NCI-H146 (cell line): ENCODE measurements around the gene RORB.
"Not testable (repeated sequence)": the region's sequence is repeated elsewhere in the genome, so short reads cannot be mapped to it uniquely, and the experiment has no call there.

Experiments
- DNase-seq: peaks from one replicate; lab custom pipeline; 2025; lab: John Stamatoyannopoulos, UW

Gene RORB

DNA sequence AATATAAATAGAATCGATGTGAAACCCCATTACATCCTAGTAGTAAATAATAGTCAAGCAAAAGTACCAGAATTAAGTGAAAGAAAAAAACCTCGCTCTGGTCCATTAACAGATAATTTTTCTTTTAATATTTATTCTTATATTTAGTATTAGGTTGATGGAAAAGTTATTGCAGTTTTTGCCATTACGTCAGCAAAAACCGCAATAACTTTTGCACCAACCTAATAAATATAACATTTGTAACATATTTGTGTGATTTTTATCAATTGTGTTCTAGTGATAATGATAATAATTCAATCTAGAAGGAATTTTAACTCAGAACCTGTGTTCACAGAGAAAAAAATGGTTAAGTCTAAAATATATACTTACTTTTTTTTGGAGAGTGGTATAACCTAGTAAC lies 16.1 kb downstream of the RORB start:
- no peak for DNase-seq

- DNase-seq = no peak
These were observed 20.1 kb downstream of the RORB start for GRCh38 chr9:74517188-74517587.

- DNase-seq = no peak
These were observed 22.3 kb downstream of the RORB start for GRCh38 chr9:74519419-74519818.

DNA sequence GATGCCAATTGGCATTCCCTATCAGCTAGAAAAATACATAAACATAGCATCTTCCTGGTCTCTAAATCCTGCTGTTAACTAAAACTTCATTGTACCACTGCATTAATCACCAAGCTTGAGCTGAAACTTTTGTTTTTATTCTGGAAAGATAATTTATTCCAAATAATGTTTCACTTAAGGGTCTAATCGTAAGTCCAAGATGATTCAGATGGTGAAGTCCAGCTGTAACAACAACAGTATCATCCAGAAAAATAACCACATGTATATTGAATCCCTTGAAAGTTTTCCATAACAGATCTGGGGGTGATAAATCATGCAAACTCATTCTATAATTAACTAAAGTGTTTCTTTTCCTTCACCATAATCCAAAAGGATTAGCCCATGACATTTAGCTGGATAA lies 23.9 kb downstream of the RORB start:
- no peak for DNase-seq

DNA sequence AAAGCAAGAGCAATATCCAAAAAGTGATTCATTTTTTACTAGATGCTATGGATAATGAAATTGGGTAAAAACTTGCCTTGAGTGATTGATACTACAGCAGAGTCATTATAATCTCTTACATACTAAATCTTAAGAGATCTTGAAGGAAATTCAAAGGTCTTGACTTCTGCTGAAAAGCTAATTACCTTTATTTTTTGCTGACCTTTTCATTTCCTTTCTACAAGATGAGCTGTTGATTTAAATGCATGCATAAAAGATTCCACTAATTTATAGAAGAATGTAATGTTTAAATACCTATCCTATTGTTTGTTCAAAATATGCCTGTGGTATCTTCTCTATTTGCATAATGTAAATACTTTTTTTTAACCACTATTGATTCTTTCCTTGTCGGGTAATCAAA lies 27.2 kb downstream of the RORB start:
- DNase-seq = no peak

DNA sequence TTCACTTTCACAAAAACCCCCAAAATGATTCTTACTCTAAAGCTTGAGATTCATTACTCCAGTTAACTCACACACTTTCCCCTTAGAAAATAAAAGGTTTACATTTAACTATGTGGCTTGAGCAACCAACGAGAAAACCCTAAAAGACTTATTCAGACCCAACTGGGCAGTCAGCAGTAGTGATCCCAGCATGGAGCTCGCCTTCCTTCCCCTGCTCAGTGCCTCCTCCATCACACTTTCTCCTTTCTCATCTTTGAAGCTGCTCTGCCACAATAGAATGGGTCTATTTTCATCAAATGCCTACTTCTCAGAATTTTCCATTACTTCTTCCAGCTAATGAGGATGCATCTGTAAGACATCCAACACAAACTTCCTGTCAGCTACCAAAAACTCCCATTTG lies 29.1 kb downstream of the RORB start:
- no peak for DNase-seq

DNA sequence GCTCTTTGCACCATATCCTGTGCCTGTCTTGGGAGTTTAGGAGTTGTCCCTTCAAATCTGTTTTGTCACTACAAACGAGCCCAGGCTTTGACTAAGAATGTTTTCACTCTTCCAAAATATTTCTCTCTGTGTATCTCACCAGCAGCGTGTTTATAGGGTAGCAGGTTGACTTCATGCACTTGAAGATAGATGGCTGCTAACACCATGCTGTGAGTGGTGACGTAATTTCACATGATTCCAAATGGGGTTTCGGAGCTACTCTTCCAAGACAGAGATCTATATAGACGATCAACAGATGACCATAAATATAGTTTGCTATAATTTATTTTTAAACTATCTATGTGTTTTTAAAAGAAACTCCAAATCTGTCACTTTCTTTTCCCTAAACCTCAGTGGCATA lies 30.6 kb downstream of the RORB start:
- no peak for DNase-seq

GRCh38 chr9:74528207-74528606 lies 31.1 kb downstream of the RORB start:
- no peak for DNase-seq

DNA sequence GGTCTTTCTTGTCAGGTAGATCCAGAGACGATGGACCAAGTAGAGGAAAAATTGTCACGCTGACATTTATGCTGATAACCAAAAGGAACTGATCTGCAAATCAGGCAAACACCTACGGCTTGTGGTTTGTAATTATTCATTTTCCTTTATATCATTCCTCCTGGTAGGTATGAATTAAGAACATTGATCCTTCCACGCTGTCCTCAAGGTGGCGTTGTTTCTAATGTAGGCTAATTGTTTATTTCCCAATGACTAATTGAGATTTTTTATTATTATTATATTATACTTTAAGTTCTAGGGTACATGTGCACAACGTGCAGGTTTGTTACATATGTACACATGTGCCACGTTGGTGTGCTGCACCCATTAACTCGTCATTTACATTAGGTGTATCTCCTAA lies 33.3 kb downstream of the RORB start:
- DNase-seq = not testable (repeated sequence)

DNA sequence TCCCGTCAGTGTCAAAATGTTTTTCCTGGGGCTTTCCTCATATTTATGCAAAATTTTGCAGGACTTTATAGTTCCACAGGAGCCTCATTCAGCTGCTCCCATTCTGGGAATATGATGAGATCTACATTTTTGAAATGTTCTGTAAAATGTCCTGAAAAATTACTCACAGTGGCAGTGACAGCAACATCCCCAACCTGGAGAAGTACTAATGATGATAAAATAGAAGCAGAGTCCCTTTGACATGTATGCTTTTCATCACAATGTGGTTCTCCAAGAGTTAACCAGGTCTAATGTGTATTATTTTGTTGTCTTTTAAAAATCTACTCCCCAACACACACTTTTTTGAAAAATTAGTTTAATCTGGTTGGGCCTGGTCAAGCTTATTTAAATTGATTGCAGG lies 36.1 kb downstream of the RORB start:
- DNase-seq = no peak

- DNase-seq = no peak
These were observed 37.7 kb downstream of the RORB start for GRCh38 chr9:74534841-74535240.

- no peak for DNase-seq
These were observed 46.0 kb downstream of the RORB start for GRCh38 chr9:74543145-74543544.

DNA sequence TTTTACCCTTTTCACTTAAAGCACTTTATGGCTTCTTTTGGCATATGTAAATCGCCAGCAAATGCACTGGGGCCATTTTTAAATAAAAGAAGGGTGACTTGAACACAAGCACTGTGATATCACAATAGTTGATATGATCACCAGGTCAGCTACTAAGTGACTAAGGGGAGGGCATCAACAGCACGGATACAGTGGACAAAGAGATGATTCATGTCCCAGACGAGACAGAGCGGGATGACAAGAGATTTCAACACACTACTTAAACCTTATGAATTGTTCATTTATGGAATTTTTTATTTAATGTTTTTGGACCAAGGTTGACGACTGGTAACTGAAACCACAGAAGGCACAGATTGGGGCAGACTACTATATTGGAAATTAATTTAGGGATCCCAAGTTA lies 54.1 kb downstream of the RORB start:
- no peak for DNase-seq

GRCh38 chr9:74554751-74555419 lies 57.8 kb downstream of the RORB start:
- DNase-seq = no peak

DNA sequence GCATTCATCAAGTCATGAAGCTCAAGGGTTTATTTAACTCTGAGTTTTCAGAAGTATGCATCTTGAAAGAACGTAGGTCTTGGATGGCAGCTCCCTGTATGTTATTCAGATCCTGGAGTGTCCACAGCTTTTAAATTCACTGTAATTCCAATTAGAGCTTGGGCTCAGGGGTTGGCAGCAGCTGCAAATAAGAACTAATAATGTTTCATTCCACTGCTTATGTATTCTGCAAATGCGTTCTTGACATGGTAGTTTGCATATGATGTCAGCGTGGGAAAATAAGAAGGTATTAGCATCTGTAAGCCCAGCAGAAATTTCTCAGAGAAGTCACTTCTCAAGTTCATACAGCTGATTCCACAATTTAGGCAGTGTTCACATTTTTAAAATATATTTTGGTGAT lies 58.4 kb downstream of the RORB start:
- DNase-seq = no peak

GRCh38 chr9:74556685-74557084 lies 59.5 kb downstream of the RORB start:
- DNase-seq = no peak

DNA sequence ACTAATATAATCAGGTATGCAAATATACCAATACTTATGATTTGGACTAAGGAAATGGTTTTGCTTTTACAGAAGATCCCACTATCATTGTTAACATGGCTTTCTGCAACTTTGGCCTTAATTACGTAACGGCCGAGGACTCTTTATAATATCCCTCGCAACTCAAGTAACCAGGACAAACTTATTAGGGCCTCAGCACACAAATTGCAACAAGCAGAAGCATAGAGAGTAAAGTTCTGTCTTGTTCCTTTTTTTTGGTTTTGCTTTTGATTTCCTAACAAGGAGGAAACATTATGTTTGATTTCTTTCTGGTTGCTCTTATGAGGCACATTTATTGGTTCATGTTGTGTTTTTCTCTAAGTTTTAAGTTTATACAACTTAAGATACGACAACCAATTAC lies 60.4 kb downstream of the RORB start:
- DNase-seq = no peak

DNA sequence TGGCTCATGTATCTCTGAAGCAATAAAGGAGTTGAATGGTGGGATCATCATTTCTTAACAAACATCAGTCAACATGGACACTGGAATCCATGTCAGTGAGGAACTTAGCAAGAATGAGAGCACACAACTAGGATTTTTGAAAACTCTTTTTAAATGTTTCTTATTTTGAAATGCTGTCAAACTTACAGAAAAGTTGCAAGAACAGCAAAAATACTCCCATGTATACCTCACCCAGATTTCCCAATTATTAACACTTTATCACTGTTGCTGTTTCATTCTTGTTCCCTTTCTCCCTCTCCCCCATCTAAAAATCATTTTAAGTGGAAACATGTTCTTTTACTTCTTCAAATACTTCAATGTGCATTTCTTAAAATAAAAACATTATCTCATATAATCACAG lies 65.5 kb downstream of the RORB start:
- no peak for DNase-seq

DNA sequence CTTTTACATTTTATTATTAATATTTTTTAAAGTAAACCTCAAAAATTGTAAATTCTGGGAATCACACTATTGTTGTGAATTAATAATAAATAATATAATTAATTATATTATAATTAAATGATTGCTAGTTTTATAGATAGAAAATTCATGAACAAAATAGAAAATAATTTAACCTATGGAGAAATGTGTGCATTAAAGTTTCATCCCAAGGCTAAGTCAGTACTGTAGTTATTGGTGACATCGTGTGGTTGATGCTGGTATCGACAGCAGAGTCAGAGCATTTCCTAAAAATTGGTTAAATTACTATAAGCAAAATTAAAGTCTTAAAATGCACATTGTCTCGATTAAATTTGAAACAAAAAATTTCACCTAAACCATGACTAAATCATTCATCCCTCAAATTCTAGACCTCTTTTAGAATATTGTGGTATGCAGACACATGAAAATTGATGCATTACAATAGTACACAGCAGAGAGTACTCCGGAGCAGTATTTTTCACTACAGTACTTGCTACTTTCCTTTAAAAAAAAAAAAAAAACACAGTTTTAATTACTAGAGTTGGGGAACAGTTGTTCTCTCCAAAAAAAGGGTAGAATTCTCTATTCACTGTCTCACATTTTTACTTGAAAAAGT lies 73.9 kb downstream of the RORB start:
- DNase-seq = no peak

DNA sequence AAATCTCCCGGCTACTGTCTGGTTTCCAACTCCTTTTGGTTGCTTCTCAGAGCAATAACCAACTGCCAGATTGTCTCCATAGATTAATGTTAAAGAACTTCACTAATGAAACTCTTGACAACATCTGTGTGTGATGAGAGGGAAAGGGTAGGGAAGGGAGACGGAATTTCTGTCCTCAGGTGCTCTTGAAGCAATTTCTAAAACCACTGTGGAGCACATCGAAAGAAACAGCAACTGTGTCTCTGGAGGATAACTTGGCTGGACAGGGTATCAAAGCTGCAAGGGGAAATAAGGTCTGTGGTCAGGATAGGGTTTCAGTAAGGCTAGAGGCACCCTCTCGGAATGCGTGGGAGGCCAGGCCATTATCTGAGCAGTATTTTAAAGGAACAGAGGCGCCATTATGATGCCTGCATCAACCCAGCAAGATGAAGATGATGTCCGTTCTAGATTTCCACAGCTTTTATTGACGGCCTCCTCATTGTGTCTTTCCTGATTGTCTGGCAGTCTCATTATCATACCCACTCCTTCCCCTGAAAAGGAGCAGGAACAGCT lies 76.6 kb downstream of the RORB start:
- DNase-seq = no peak

DNA sequence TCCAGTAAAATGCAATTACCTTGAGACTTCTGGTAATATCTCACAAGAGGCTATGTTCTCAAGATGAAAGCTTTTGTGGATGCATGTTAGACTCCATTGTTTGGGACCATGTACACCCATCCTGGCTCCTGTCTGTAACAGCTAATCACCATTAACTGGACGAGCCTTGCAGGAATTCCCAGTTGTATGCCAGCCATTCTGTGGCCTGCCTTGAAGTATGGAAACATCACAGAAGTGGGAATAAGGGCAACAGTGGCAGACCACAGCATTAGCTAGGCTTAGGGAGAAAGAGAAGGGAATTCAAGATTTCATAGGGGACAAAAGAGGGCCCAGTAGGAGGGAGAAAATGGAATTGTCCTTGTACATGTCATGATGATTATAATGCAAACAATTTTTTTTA lies 79.0 kb downstream of the RORB start:
- DNase-seq = no peak

- DNase-seq = no peak
These were observed 80.8 kb downstream of the RORB start for GRCh38 chr9:74577956-74578355.

GRCh38 chr9:74589576-74589975 lies 92.4 kb downstream of the RORB start:
- DNase-seq = no peak

DNA sequence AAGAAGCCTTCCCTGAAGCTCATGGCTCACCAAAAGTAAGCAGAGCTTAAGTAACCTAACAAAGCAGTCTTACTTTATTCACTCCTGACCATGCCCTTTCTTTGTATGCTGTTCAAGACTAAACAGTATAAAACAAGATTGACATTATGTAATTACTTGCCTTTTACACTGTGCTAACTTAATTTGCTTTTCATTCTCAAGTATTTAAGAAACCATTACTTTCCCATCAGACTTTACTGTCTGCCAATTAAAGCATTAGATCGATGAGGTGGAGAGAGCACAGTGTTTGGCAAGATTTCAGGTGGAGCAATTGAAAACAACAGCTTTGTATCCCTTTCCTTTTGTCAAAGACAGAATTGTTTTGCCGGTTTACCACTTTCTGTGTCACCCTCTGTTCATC lies 98.2 kb downstream of the RORB start:
- DNase-seq = no peak
